HepG2 (cell line): Measurements from ENCODE around the gene NXPE4. TPM values are rescaled to one million over a fixed set of nuclear protein-coding genes. Genes with fewer than 3 reads are reported as not detected.
"Not testable (repeated sequence)": the region's sequence is repeated elsewhere in the genome, so short reads cannot be mapped to it uniquely, and the experiment has no call there.

ENCODE experiments used
- ATAC-seq: fragments of 200-7000 bp; cut with Tn5 transposase; 3 replicates; pipeline ENCODE4 v1.9.1; 2020; ENCODE audit warnings: mild to moderate bottlenecking, moderate library complexity
- BruUV-seq: library from RNA; stranded (reverse); fragments of 400-500 nt; replicated peaks from 2 replicates; lab custom pipeline; 2021; lab: Mats Ljungman, UMichigan
- CTCF ChIA-PET: fragments of 300-600 bp; formaldehyde crosslinking; extraction: SDS; loops from one replicate; lab custom pipeline; 2021; ENCODE audit warnings: low total read pairs, inconsistent platforms, low intra/inter-chr PET ratio; lab: Yijun Ruan, JAX
- POLR2A ChIA-PET: fragments of 350-600 bp; sonication (Branson Sonifier 250); formaldehyde crosslinking; loops from one replicate; lab custom pipeline; 2020; ENCODE audit warnings: antibody characterized with exemption, inconsistent platforms; lab: Yijun Ruan, JAX
- DNase-seq: peaks from one replicate; pipeline ENCODE4 v3.0.0-alpha.2; 2015; ENCODE audit warnings: low spot score
- FAIRE-seq: peaks from 3 replicates; lab custom pipeline; 2011; peaks lifted over from hg19 to GRCh38; lab: Jason Lieb, UNC
- H2AFZ ChIP-seq: one replicate; pipeline ENCODE4 v1.6.1; 2011; ENCODE audit warnings: low read length, inconsistent platforms
- H3K27ac ChIP-seq: fragments of 300-600 bp; 3 replicates; pipeline ENCODE4 v1.8.0; 2011; ENCODE audit warnings: mixed run types, mild to moderate bottlenecking, mixed read lengths, low read length, inconsistent platforms; ENCODE audit not compliant: insufficient read depth; ENCODE audit errors: extremely low read length
- H3K27me3 ChIP-seq, 2 experiments: fragments of 200-600 bp in 1 of 2; 2 replicates in 1 of 2; 3 replicates in 1 of 2; pipeline versions ENCODE4 v1.6.0 to v1.8.0; 2011; ENCODE audit warnings: low read length in 2 of 2, mild to moderate bottlenecking in 2 of 2, moderate library complexity in 2 of 2, inconsistent platforms in 1 of 2; ENCODE audit not compliant: insufficient read depth in 2 of 2, control insufficient read depth in 1 of 2
- H3K36me3 ChIP-seq, 2 experiments: fragments of 200-600 bp in 1 of 2; replicated peaks in 1 of 2; 2 replicates in 1 of 2; 3 replicates in 1 of 2; pipeline versions ENCODE4 v1.5.1 to v1.8.0; 2011; ENCODE audit warnings: low read length in 2 of 2, inconsistent platforms in 1 of 2; ENCODE audit not compliant: insufficient read depth in 2 of 2, control insufficient read depth in 1 of 2
- H3K4me1 ChIP-seq: 2 replicates; pipeline ENCODE4 v1.5.1; 2012; ENCODE audit warnings: low read length, inconsistent platforms; ENCODE audit not compliant: insufficient read depth
- H3K4me2 ChIP-seq: 2 replicates; pipeline ENCODE4 v1.6.0; 2011; ENCODE audit warnings: low read depth, low read length, inconsistent platforms
- H3K4me3 ChIP-seq, 3 experiments: fragments of 200-600 bp in 1 of 3; sonication (generic), shearing (Covaris generic) in 1 of 3; replicated peaks in 1 of 3; 2 replicates each; pipeline ENCODE4 v1.5.1; 2011 to 2016; ENCODE audit warnings: low read length in 3 of 3, inconsistent platforms in 2 of 3, low read depth in 2 of 3, mild to moderate bottlenecking in 2 of 3, control low read depth in 1 of 3, mixed read lengths in 1 of 3; ENCODE audit not compliant: insufficient read depth in 1 of 3
- H3K79me2 ChIP-seq: one replicate; pipeline ENCODE4 v1.6.1; 2011; ENCODE audit warnings: low read length, inconsistent platforms; ENCODE audit not compliant: insufficient read depth
- H3K9ac ChIP-seq: 2 replicates; pipeline ENCODE4 v1.6.0; 2011; ENCODE audit warnings: mild to moderate bottlenecking, low read depth, low read length, inconsistent platforms; ENCODE audit not compliant: insufficient read depth
- H3K9me3 ChIP-seq: 2 replicates; pipeline ENCODE4 v1.5.1; 2012; ENCODE audit warnings: mild to moderate bottlenecking, low read length
- H4K20me1 ChIP-seq: 2 replicates; pipeline ENCODE4 v1.6.0; 2011; ENCODE audit warnings: inconsistent platforms, mild to moderate bottlenecking, low read length, moderate library complexity; ENCODE audit not compliant: insufficient read depth
- SP5 ChIP-seq: IDR thresholded peaks from 2 replicates; pipeline ENCODE4 v1.6.1; 2016; ENCODE audit warnings: low read depth, borderline replicate concordance
- TCF12 ChIP-seq, 2 experiments: fragments of 450-650 bp in 1 of 2; sonication (generic) in 1 of 2; formaldehyde crosslinking in 1 of 2; IDR thresholded peaks; 2 replicates each; pipeline versions ENCODE4 v1.6.1 to v1.8.0; 2017 to 2022; ENCODE audit warnings: antibody characterized with exemption in 1 of 2, mild to moderate bottlenecking in 1 of 2, missing genetic modification reagents in 1 of 2, moderate library complexity in 1 of 2
- WGBS: methylation state at CpG from one replicate; pipeline ENCODE4 v1.1.6; 2017; ENCODE audit warnings: low lambda C conversion rate; 5-methylcytosine and 5-hydroxymethylcytosine counted together
- in situ Hi-C: cut with HindIII; loops from 2 replicates; pipeline ENCODE4 v1.10.0; 2017; ENCODE audit warnings: low pct_unique_long_range_greater_than_20kb; ENCODE audit not compliant: extremely low pct_ligation_motif_present
- intact Hi-C: fragments of 100-400 bp; cut with micrococcal nuclease; formaldehyde crosslinking; loops from one replicate; pipeline ENCODE4 v1.10.0; 2022; ENCODE audit not compliant: unreplicated experiment
- polyA plus RNA-seq, 8 experiments: library from polyadenylated mRNA; depleted of rRNA in 3 of 8; stranded (reverse) in 7 of 8; unstranded in 1 of 8; fragments of >200 nt; fragmentation: Illumina TruSeq in 4 of 8; extraction: Trizol in 4 of 8; gene quantifications; 2 replicates each; pipeline versions ENCODE4 v1.2.1 to v1.2.3, GENCODE V29; 2011 to 2016; ENCODE audit warnings: low read depth in 4 of 8, missing spikeins in 1 of 8, mixed read lengths in 1 of 8; ENCODE audit not compliant: insufficient read depth in 1 of 8
- total RNA-seq, 5 experiments: library from RNA; depleted of rRNA; stranded (reverse); fragments of >200 nt; fragmentation: Illumina TruSeq; extraction: Trizol; gene quantifications; 2 replicates each; pipeline ENCODE4 v1.2.3, GENCODE V29; 2016; ENCODE audit warnings: low read depth in 1 of 5
- TF ChIP-seq, protein P1 (sequence below): sonication (generic); formaldehyde crosslinking; IDR thresholded peaks from 2 replicates; pipeline ENCODE4 v1.4.0; 2020; ENCODE audit warnings: missing genetic modification reagents, borderline replicate concordance

NXPE4 gene
- total and polyA plus RNA-seq, 2 of the 13 experiments (the other 11 are each of a cell fraction or from before 2014, with no cell fraction given), result not detected

GRCh38 chr11:114614127-114614720, 18.6 kb upstream of the NXPE4 start (continued):
- TF ChIP-seq, protein P1, sequence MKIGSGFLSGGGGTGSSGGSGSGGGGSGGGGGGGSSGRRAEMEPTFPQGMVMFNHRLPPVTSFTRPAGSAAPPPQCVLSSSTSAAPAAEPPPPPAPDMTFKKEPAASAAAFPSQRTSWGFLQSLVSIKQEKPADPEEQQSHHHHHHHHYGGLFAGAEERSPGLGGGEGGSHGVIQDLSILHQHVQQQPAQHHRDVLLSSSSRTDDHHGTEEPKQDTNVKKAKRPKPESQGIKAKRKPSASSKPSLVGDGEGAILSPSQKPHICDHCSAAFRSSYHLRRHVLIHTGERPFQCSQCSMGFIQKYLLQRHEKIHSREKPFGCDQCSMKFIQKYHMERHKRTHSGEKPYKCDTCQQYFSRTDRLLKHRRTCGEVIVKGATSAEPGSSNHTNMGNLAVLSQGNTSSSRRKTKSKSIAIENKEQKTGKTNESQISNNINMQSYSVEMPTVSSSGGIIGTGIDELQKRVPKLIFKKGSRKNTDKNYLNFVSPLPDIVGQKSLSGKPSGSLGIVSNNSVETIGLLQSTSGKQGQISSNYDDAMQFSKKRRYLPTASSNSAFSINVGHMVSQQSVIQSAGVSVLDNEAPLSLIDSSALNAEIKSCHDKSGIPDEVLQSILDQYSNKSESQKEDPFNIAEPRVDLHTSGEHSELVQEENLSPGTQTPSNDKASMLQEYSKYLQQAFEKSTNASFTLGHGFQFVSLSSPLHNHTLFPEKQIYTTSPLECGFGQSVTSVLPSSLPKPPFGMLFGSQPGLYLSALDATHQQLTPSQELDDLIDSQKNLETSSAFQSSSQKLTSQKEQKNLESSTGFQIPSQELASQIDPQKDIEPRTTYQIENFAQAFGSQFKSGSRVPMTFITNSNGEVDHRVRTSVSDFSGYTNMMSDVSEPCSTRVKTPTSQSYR (CRISPR knock-in tag), result no peak
- TF ChIP-seq SP5 (CRISPR knock-in tag) (no peak), TCF12 (IDR thresholded peaks at IDR 0.05) (no peak), TCF12 (CRISPR knock-in tag; IDR thresholded peaks at IDR 0.05) (no peak)

DNA sequence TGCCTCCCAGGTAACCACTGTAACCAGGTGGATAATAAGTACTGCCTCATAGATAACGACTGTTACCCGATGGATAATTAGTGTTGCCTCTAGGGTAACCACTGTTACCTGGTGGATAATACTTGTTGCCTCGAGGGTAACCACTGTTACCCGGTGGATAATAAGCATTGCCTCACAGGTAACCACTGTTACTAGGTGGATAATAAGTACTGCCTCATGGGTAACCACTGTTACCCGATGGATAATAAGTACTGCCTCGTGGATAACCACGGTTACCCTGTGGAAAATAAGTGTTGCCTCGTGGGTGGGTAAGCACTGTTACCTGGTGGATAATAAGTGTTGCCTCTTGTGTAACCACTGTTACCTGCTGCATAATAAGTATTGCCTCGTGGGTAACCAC, 17.5 kb upstream of the NXPE4 start:
- not testable (repeated sequence) for BruUV-seq

More for the DNA sequence above, 17.5 kb upstream of the NXPE4 start:
- H3K9ac ChIP-seq, H3K4me2 ChIP-seq, POLR2A ChIA-PET, H3K36me3 ChIP-seq, FAIRE-seq, H4K20me1 ChIP-seq, DNase-seq, H3K27ac ChIP-seq, ATAC-seq, CTCF ChIA-PET, H3K79me2 ChIP-seq, H3K4me3 ChIP-seq, H3K27me3 ChIP-seq, in situ Hi-C loops, intact Hi-C loops, H2AFZ ChIP-seq, H3K4me1 ChIP-seq: not testable (repeated sequence)
- peaks cover 100% of the 10 kb centered on the region for H3K9me3 ChIP-seq
- WGBS, result 2% methylated on average over 9 of the region's 9 CpGs
